Colonic mucosa (tissue), 4 donors: ENCODE measurements around the gene NCAM1. TPM values are rescaled to one million over a fixed set of nuclear protein-coding genes. Genes with fewer than 3 reads are reported as not detected.

Experiments used
- DNase-seq: peaks from one replicate; pipeline ENCODE4 v3.0.0-alpha.2; 2020
- H3K27ac ChIP-seq: fragments of 200-600 bp; one replicate; pipeline ENCODE4 v1.8.0; 2021
- H3K27me3 ChIP-seq: fragments of 200-600 bp; one replicate; pipeline ENCODE4 v1.8.0; 2021
- H3K36me3 ChIP-seq: fragments of 200-600 bp; one replicate; pipeline ENCODE4 v1.8.0; 2021
- H3K4me1 ChIP-seq: fragments of 200-600 bp; one replicate; pipeline ENCODE4 v1.8.0; 2021; ENCODE audit warnings: mild to moderate bottlenecking
- H3K4me3 ChIP-seq: fragments of 200-600 bp; one replicate; pipeline ENCODE4 v1.8.0; 2021
- H3K9ac ChIP-seq, 2 donors: one replicate each; pipeline ENCODE4 v1.7.0; 2013; ENCODE audit warnings: control low read depth in 2 of 2, low read depth in 2 of 2, low read length in 2 of 2
- H3K9me3 ChIP-seq: fragments of 200-600 bp; one replicate; pipeline ENCODE4 v1.8.0; 2021
- CTCF ChIP-seq: fragments of 200-600 bp; IDR thresholded peaks from one replicate; pipeline ENCODE4 v1.8.0; 2022; ENCODE audit warnings: antibody characterized with exemption, mild to moderate bottlenecking
- intact Hi-C: fragments of 100-400 bp; cut with DNase I; formaldehyde crosslinking; loops from one replicate; pipeline ENCODE4 v1.14.1; 2022
- total RNA-seq, 2 donors: library from RNA; stranded (reverse); fragmentation: NEBNext Ultra II Directional in 1 of 2; extraction: Animal tissue kit (Norgen Biotek cat#: 25700) in 1 of 2; gene quantifications; one replicate each; pipeline ENCODE4 v1.2.1, GENCODE V29; 2021
- donor health status: healthy.
- donor health status: DM: no; HTN: no; CAD: no.
- donor health status: DM: no; HTN: no; CAD: no.

NCAM1 gene
- total RNA-seq, 2 donors from 2014 or later = 2.3 to 10.7 TPM

DNA sequence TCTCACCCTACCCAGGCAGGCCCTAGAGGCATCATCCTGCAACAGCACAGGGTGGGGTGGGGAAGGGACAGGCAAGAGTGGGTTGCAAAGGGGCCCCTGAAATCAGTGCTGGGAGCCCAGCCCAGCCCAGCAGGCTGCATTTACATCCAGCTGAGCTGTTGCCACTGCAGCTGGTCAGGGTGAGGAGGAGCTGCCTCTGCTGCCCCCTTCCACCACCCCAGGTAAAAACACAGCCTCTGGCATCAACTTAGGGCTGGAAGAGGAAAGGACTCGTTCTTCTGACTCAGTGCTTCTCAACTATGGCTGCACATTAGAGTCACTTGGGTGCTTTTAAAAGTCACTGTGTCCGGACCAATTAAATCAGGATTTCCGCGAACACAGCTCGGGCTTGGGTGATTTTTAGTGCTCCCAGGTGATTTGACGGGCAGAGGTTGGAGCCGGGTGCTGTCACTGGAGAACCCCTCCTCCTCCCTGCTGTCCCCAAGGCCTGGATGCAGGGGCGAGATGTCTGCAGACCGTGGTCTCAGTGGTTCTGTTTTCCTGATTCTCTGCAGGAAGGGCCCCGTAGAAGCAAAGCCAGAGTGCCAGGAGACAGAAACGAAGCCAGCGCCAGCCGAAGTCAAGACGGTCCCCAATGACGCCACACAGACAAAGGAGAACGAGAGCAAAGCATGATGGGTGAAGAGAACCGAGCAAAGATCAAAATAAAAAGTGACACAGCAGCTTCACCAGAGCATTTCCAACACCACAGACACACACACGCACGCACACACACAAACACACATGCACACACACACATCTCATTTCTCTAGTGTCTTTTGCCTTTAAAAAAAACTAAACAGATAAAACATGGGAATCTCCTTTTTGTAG, 313.7 kb downstream of the NCAM1 start:
- no peak for TF ChIP-seq CTCF
- no peaks in the 10 kb centered on the region for H3K27me3 ChIP-seq
- H3K9me3 ChIP-seq = no peaks in the 10 kb centered on the region
- DNase-seq = no peak
- H3K36me3 ChIP-seq = no peaks in the 10 kb centered on the region
- no peaks in the 10 kb centered on the region for H3K4me1 ChIP-seq
- H3K27ac ChIP-seq = no peak overlapping the region
- no peak overlapping the region for H3K9ac ChIP-seq
- no peak overlapping the region for H3K4me3 ChIP-seq
- intact Hi-C loops = no loop called here

- no peak overlapping the region for H3K4me3 ChIP-seq
- intact Hi-C loops = no loop called here
- no peak for TF ChIP-seq CTCF
- H3K27ac ChIP-seq = no peak overlapping the region
- H3K4me1 ChIP-seq = no peaks in the 10 kb centered on the region
- no peaks in the 10 kb centered on the region for H3K36me3 ChIP-seq
- no peak for DNase-seq
- H3K9ac ChIP-seq = no peak overlapping the region
- no peaks in the 10 kb centered on the region for H3K9me3 ChIP-seq
- no peaks in the 10 kb centered on the region for H3K27me3 ChIP-seq
Measured at GRCh38 chr11:113275602-113276001, 314.4 kb downstream of the NCAM1 start.

GRCh38 chr11:113276466-113276865, 315.2 kb downstream of the NCAM1 start:
- H3K4me1 ChIP-seq = no peaks in the 10 kb centered on the region
- no peaks in the 10 kb centered on the region for H3K27me3 ChIP-seq
- no peak overlapping the region for H3K4me3 ChIP-seq
- no peak overlapping the region for H3K27ac ChIP-seq
- no peak for TF ChIP-seq CTCF
- intact Hi-C loops = no loop called here
- no peaks in the 10 kb centered on the region for H3K36me3 ChIP-seq
- no peak for DNase-seq
- no peak overlapping the region for H3K9ac ChIP-seq
- H3K9me3 ChIP-seq = no peaks in the 10 kb centered on the region

DNA sequence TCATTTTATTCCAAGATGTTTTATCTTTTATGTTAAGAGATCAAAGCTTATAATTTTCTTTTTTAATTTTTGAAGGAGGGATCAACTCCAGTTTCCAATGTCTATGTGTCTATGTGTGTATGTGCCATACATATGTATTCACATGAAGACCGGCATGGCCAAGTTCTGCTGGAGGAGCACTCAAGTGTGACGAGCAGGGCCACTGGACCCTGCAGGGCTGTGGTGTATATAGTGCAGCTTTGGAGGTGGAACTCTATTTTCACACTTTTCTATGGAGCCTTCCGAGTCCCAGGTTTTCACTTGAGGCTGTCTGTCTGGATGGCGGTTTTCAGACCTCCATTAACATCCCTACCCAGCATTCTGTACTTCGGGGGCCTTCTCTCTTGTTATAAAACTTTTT, 316.7 kb downstream of the NCAM1 start:
- no peaks in the 10 kb centered on the region for H3K4me1 ChIP-seq
- DNase-seq = no peak
- H3K27ac ChIP-seq = no peak overlapping the region
- intact Hi-C loops = no loop called here
- H3K9me3 ChIP-seq = no peaks in the 10 kb centered on the region
- no peaks in the 10 kb centered on the region for H3K27me3 ChIP-seq
- no peaks in the 10 kb centered on the region for H3K36me3 ChIP-seq
- no peak overlapping the region for H3K9ac ChIP-seq
- no peak overlapping the region for H3K4me3 ChIP-seq
- no peak for TF ChIP-seq CTCF

GRCh38 chr11:113278481-113278880, 317.3 kb downstream of the NCAM1 start:
- no peak overlapping the region for H3K4me3 ChIP-seq
- no peaks in the 10 kb centered on the region for H3K9me3 ChIP-seq
- DNase-seq = no peak
- TF ChIP-seq CTCF = no peak
- no peak overlapping the region for H3K9ac ChIP-seq
- H3K4me1 ChIP-seq = no peaks in the 10 kb centered on the region
- no peaks in the 10 kb centered on the region for H3K27me3 ChIP-seq
- intact Hi-C loops = no loop called here
- no peak overlapping the region for H3K27ac ChIP-seq
- H3K36me3 ChIP-seq = no peaks in the 10 kb centered on the region
